H1 (cell line): ENCODE results near the gene MYLK. TPM values are rescaled to one million over a fixed set of nuclear protein-coding genes. Genes with fewer than 3 reads are reported as not detected.

Source experiments
- CTCF ChIA-PET: fragments of 300-600 bp; sonication (Branson Sonifier 250); formaldehyde crosslinking; loops from one replicate; lab custom pipeline; 2021; ENCODE audit not compliant: partially characterized antibody; lab: Charles Lee
- POLR2A ChIA-PET: fragments of 300-600 bp; sonication (Branson Sonifier 250); formaldehyde crosslinking; loops from one replicate; lab custom pipeline; 2021; ENCODE audit warnings: inconsistent platforms; ENCODE audit not compliant: partially characterized antibody; lab: Charles Lee
- DNase-seq, 2 experiments: peaks; one replicate each; pipeline versions ENCODE4 v3.0.0 to v3.0.0-alpha.2; 2010 to 2022; ENCODE audit warnings: low spot score in 2 of 2, low read depth in 1 of 2, mixed read lengths in 1 of 2
- FAIRE-seq: peaks from 2 replicates; lab custom pipeline; 2011; peaks lifted over from hg19 to GRCh38; lab: Jason Lieb, UNC
- H2AFZ ChIP-seq: 2 replicates; pipeline ENCODE4 v1.8.1; 2012; ENCODE audit warnings: low read length, inconsistent platforms
- H2AK5ac ChIP-seq: 2 replicates; pipeline ENCODE4 v1.6.1; 2013; ENCODE audit warnings: low read depth, low read length
- H2BK120ac ChIP-seq: replicated peaks from 2 replicates; pipeline ENCODE3; 2013; ENCODE audit warnings: low read depth, low read length, inconsistent platforms
- H2BK12ac ChIP-seq: 2 replicates; pipeline ENCODE4 v1.6.1; 2013; ENCODE audit warnings: low read depth, low read length
- H2BK15ac ChIP-seq: 2 replicates; pipeline ENCODE4 v1.6.1; 2013; ENCODE audit warnings: low read length
- H2BK20ac ChIP-seq: 2 replicates; pipeline ENCODE4 v1.6.1; 2013; ENCODE audit warnings: low read length
- H2BK5ac ChIP-seq: 2 replicates; pipeline ENCODE4 v1.6.1; 2013; ENCODE audit warnings: low read depth, low read length
- H3K14ac ChIP-seq: 2 replicates; pipeline ENCODE4 v1.6.1; 2013; ENCODE audit warnings: inconsistent platforms; ENCODE audit not compliant: insufficient read length
- H3K18ac ChIP-seq: 2 replicates; pipeline ENCODE4 v1.6.1; 2013; ENCODE audit warnings: low read length; ENCODE audit errors: extremely low read depth
- H3K23ac ChIP-seq: 2 replicates; pipeline ENCODE4 v1.6.1; 2013; ENCODE audit warnings: inconsistent platforms; ENCODE audit not compliant: insufficient read length
- H3K23me2 ChIP-seq: 2 replicates; pipeline ENCODE4 v1.6.1; 2013; ENCODE audit warnings: low read depth, low read length
- H3K27ac ChIP-seq: 2 replicates; pipeline ENCODE4 v1.6.1; 2011; ENCODE audit warnings: low read depth, low read length, inconsistent platforms
- H3K27me3 ChIP-seq, 4 experiments: replicated peaks in 1 of 4; 1 replicate in 1 of 4; 2 replicates in 3 of 4; pipeline versions ENCODE4 v1.6.1 to v1.8.1; 2011 to 2013; ENCODE audit warnings: low read length in 3 of 4, mild to moderate bottlenecking in 3 of 4, inconsistent platforms in 2 of 4, mixed read lengths in 2 of 4, moderate library complexity in 1 of 4; ENCODE audit not compliant: control insufficient read depth in 3 of 4, insufficient read depth in 3 of 4; ENCODE audit errors: extremely low read depth in 1 of 4
- H3K36me3 ChIP-seq, 4 experiments: 2 replicates each; pipeline versions ENCODE4 v1.6.1 to v1.8.1; 2011 to 2013; ENCODE audit warnings: mild to moderate bottlenecking in 4 of 4, low read length in 3 of 4, moderate library complexity in 2 of 4, control low read depth in 1 of 4, inconsistent platforms in 1 of 4; ENCODE audit not compliant: insufficient read depth in 4 of 4, control insufficient read depth in 2 of 4
- H3K4ac ChIP-seq: replicated peaks from 2 replicates; pipeline ENCODE3; 2013; ENCODE audit warnings: low read length, low read depth, mixed read lengths, inconsistent platforms; ENCODE audit not compliant: insufficient read length
- H3K4me1 ChIP-seq, 4 experiments: replicated peaks in 1 of 4; 1 replicate in 1 of 4; 2 replicates in 3 of 4; pipeline versions ENCODE4 v1.6.1 to v1.8.1; 2011 to 2013; ENCODE audit warnings: low read length in 3 of 4, inconsistent platforms in 2 of 4, mixed read lengths in 1 of 4; ENCODE audit not compliant: insufficient read depth in 4 of 4, control insufficient read depth in 3 of 4
- H3K4me2 ChIP-seq, 2 experiments: 2 replicates each; pipeline versions ENCODE4 v1.6.1 to v1.8.1; 2011 to 2013; ENCODE audit warnings: low read depth in 2 of 2, low read length in 2 of 2, control low read depth in 1 of 2, inconsistent platforms in 1 of 2, mild to moderate bottlenecking in 1 of 2; ENCODE audit not compliant: insufficient read depth in 1 of 2
- H3K4me3 ChIP-seq, 4 experiments: fragments of 200-600, 300-600 bp in 1 of 4; sonication (generic), shearing (Covaris generic), sonication (Bioruptor Twin) in 1 of 4; 2 replicates each; pipeline versions ENCODE4 v1.5.1 to v1.8.1; 2011 to 2016; ENCODE audit warnings: low read length in 4 of 4, low read depth in 3 of 4, control low read depth in 2 of 4, inconsistent platforms in 2 of 4, mild to moderate bottlenecking in 2 of 4, mixed read lengths in 1 of 4, moderate library complexity in 1 of 4; ENCODE audit not compliant: insufficient read depth in 2 of 4; ENCODE audit errors: extremely low read depth in 1 of 4
- H3K56ac ChIP-seq: replicated peaks from 2 replicates; pipeline ENCODE3; 2013; ENCODE audit warnings: low read depth, mild to moderate bottlenecking, mixed read lengths, low read length, inconsistent platforms; ENCODE audit not compliant: insufficient read length
- H3K79me1 ChIP-seq: 2 replicates; pipeline ENCODE4 v1.6.1; 2013; ENCODE audit warnings: low read depth, low read length, control low read depth
- H3K79me2 ChIP-seq, 2 experiments: 2 replicates each; pipeline versions ENCODE4 v1.6.1 to v1.8.1; 2012 to 2013; ENCODE audit warnings: low read length in 2 of 2, mild to moderate bottlenecking in 2 of 2, inconsistent platforms in 1 of 2; ENCODE audit not compliant: insufficient read depth in 2 of 2, control insufficient read depth in 1 of 2
- H3K9ac ChIP-seq, 4 experiments: replicated peaks in 1 of 4; 1 replicate in 1 of 4; 2 replicates in 3 of 4; pipeline versions ENCODE4 v1.6.1 to v1.8.1; 2011 to 2013; ENCODE audit warnings: low read depth in 3 of 4, low read length in 3 of 4, control low read depth in 2 of 4, mild to moderate bottlenecking in 2 of 4, moderate library complexity in 2 of 4, inconsistent platforms in 1 of 4; ENCODE audit errors: extremely low read depth in 1 of 4
- H3K9me3 ChIP-seq, 2 experiments: 2 replicates each; pipeline versions ENCODE4 v1.6.1 to v1.8.1; 2012 to 2013; ENCODE audit warnings: mild to moderate bottlenecking in 2 of 2, moderate library complexity in 2 of 2, control low read depth in 1 of 2, inconsistent platforms in 1 of 2, low read depth in 1 of 2, low read length in 1 of 2, mixed read lengths in 1 of 2; ENCODE audit not compliant: insufficient read depth in 2 of 2
- H4K20me1 ChIP-seq, 2 experiments: replicated peaks in 1 of 2; 2 replicates each; pipeline versions ENCODE3 to v1.8.1; 2011 to 2013; ENCODE audit warnings: inconsistent platforms in 2 of 2, low read length in 2 of 2, mild to moderate bottlenecking in 1 of 2; ENCODE audit not compliant: insufficient read depth in 2 of 2, control insufficient read depth in 1 of 2
- H4K5ac ChIP-seq: 2 replicates; pipeline ENCODE4 v1.6.1; 2013; ENCODE audit warnings: low read length, low read depth, mixed read lengths, inconsistent platforms; ENCODE audit not compliant: insufficient read length
- H4K8ac ChIP-seq: 2 replicates; pipeline ENCODE4 v1.8.0; 2013; ENCODE audit warnings: mild to moderate bottlenecking, moderate library complexity, low read length, inconsistent platforms; ENCODE audit not compliant: insufficient read depth; ENCODE audit errors: extremely low read depth
- H4K91ac ChIP-seq: replicated peaks from 2 replicates; pipeline ENCODE3; 2013; ENCODE audit warnings: low read length, mixed read lengths, inconsistent platforms; ENCODE audit not compliant: insufficient read length
- BCL11A ChIP-seq, 2 experiments: IDR thresholded peaks; one replicate each; pipeline ENCODE4 v1.6.1; 2011; ENCODE audit warnings: low read depth in 2 of 2, low read length in 2 of 2, mild to moderate bottlenecking in 2 of 2
- CREB1 ChIP-seq: IDR thresholded peaks from 2 replicates; pipeline ENCODE4 v1.6.1; 2012; ENCODE audit warnings: inconsistent platforms
- GABPA ChIP-seq: IDR thresholded peaks from 2 replicates; pipeline ENCODE4 v1.6.1; 2011; ENCODE audit warnings: mild to moderate bottlenecking, low read length, moderate library complexity, borderline replicate concordance; ENCODE audit not compliant: insufficient read depth
- HDAC6 ChIP-seq: IDR thresholded peaks from one replicate; pipeline ENCODE4 v1.7.1; 2012; ENCODE audit warnings: low read depth, mild to moderate bottlenecking, inconsistent platforms, low read length, moderate library complexity
- KDM4A ChIP-seq: IDR thresholded peaks from one replicate; pipeline ENCODE4 v1.7.1; 2012; ENCODE audit warnings: low read depth, mild to moderate bottlenecking, moderate library complexity, low read length, inconsistent platforms; ENCODE audit not compliant: severe bottlenecking
- POU5F1 ChIP-seq: IDR thresholded peaks from 2 replicates; pipeline ENCODE4 v1.6.1; 2011; ENCODE audit warnings: low read depth, mild to moderate bottlenecking, low read length, moderate library complexity
- RBBP5 ChIP-seq: IDR thresholded peaks from 2 replicates; pipeline ENCODE4 v1.7.1; 2012; ENCODE audit warnings: low read depth, mild to moderate bottlenecking, inconsistent platforms, low read length, moderate library complexity, borderline replicate concordance
- RXRA ChIP-seq: IDR thresholded peaks from 2 replicates; pipeline ENCODE4 v1.6.1; 2011; ENCODE audit warnings: low read depth, mild to moderate bottlenecking, low read length, moderate library complexity; ENCODE audit not compliant: insufficient read depth
- SP2 ChIP-seq: IDR thresholded peaks from 2 replicates; pipeline ENCODE4 v1.6.1; 2012; ENCODE audit warnings: mild to moderate bottlenecking, low read length, inconsistent platforms
- TAF1 ChIP-seq: IDR thresholded peaks from 2 replicates; pipeline ENCODE4 v1.6.1; 2011; ENCODE audit warnings: mild to moderate bottlenecking, low read depth, low read length
- WGBS, 2 experiments: shearing (Covaris generic) in 1 of 2; methylation state at CpG; one replicate each; pipeline versions ENCODE4 v1.1.6 to v1.1.7; 2013 to 2015; ENCODE audit warnings: low lambda C conversion rate in 2 of 2, mixed read lengths in 2 of 2, inconsistent platforms in 1 of 2, low coverage in 1 of 2, missing lambda C conversion rate in 1 of 2; ENCODE audit not compliant: insufficient replicate concordance in 2 of 2, insufficient coverage in 1 of 2, insufficient read length in 1 of 2; ENCODE audit errors: extremely low coverage in 1 of 2, missing lambda C conversion rate in 1 of 2; 5-methylcytosine and 5-hydroxymethylcytosine counted together
- polyA plus RNA-seq, 7 experiments: library from polyadenylated mRNA; depleted of rRNA in 3 of 7; stranded (reverse) in 5 of 7; unstranded in 2 of 7; fragments of >200 nt in 5 of 7; fragments of 200-250 nt in 2 of 7; gene quantifications; 1 replicate in 5 of 7; 2 replicates in 1 of 7; 4 replicates in 1 of 7; pipeline versions ENCODE4 v1.2.1 to v1.2.3, GENCODE V29; 2011 to 2013; ENCODE audit warnings: missing spikeins in 2 of 7, mixed read lengths in 2 of 7
- total RNA-seq: library from RNA; stranded (reverse); fragmentation: NEBNext Ultra II Directional; extraction: Animal tissue kit (Norgen Biotek cat#: 25700); gene quantifications from 2 replicates; pipeline ENCODE4 v1.2.1, GENCODE V29; 2021
- TF ChIP-seq, protein P1 (sequence below), 3 experiments: IDR thresholded peaks; 1 replicate in 2 of 3; 2 replicates in 1 of 3; pipeline versions ENCODE4 v1.5.1 to v1.6.1; 2011; ENCODE audit warnings: low read length in 3 of 3, mild to moderate bottlenecking in 3 of 3, inconsistent platforms in 2 of 3, low read depth in 1 of 3, moderate library complexity in 1 of 3; ENCODE audit not compliant: insufficient read depth in 1 of 3; ENCODE audit errors: control extremely low read depth in 1 of 3

Gene MYLK
- total and polyA plus RNA-seq, 2 of the 8 experiments (the other 6 are each of a cell fraction or from before 2014, with no cell fraction given): 11.6 to 21.3 TPM

- H3K27me3 ChIP-seq: no peaks in the 10 kb centered on the region
- H3K4me2 ChIP-seq: no peak overlapping the region
- H3K9me3 ChIP-seq: no peaks in the 10 kb centered on the region
- no peak overlapping the region; the same call in 1 of the 2 replicates for H2BK20ac ChIP-seq
- DNase-seq: no peak
- WGBS, 2 experiments: 94% methylated on average over 15 of the region's 15 CpGs; no CpG with 5 or more reads in 1 of the 2 experiments
- H2BK5ac ChIP-seq: peak overlapping the region; percentile 60; the same call in 1 of the 2 replicates
- H3K23me2 ChIP-seq: no peaks in the 10 kb centered on the region
- H4K5ac ChIP-seq: no peak overlapping the region
- H4K8ac ChIP-seq: no peak overlapping the region
- H3K27ac ChIP-seq: no peak overlapping the region
- H3K4ac ChIP-seq: no peak overlapping the region
- H3K36me3 ChIP-seq: no peaks in the 10 kb centered on the region
- H2AFZ ChIP-seq: no peak overlapping the region
- no peak overlapping the region for H3K23ac ChIP-seq
- H2BK120ac ChIP-seq: no peak overlapping the region
- H3K4me3 ChIP-seq: no peak overlapping the region
- no peak for FAIRE-seq
- H3K9ac ChIP-seq: no peak overlapping the region
- no peak overlapping the region for H2BK15ac ChIP-seq
- H2AK5ac ChIP-seq: no peak overlapping the region
- POLR2A ChIA-PET: interaction anchor here (0.8 kb wide), 1 partner anchor 9 kb away, joined by 3 read pairs; no protein-coding TSS in a partner anchor
- TF ChIP-seq KDM4A (no peak), CREB1 (no peak), TAF1 (no peak), BCL11A (IDR thresholded peaks at IDR 0.05; ENCODE audit: low read depth in 2 of 2, low read length in 2 of 2) (no peak), HDAC6 (no peak), SP2 (no peak), POU5F1 (no peak), RXRA (no peak), RBBP5 (no peak), GABPA (no peak)
- TF ChIP-seq, protein P1, sequence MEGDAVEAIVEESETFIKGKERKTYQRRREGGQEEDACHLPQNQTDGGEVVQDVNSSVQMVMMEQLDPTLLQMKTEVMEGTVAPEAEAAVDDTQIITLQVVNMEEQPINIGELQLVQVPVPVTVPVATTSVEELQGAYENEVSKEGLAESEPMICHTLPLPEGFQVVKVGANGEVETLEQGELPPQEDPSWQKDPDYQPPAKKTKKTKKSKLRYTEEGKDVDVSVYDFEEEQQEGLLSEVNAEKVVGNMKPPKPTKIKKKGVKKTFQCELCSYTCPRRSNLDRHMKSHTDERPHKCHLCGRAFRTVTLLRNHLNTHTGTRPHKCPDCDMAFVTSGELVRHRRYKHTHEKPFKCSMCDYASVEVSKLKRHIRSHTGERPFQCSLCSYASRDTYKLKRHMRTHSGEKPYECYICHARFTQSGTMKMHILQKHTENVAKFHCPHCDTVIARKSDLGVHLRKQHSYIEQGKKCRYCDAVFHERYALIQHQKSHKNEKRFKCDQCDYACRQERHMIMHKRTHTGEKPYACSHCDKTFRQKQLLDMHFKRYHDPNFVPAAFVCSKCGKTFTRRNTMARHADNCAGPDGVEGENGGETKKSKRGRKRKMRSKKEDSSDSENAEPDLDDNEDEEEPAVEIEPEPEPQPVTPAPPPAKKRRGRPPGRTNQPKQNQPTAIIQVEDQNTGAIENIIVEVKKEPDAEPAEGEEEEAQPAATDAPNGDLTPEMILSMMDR (IDR thresholded peaks at IDR 0.05; ENCODE audit: control extremely low read depth in 1 of 3, insufficient read depth in 1 of 3, low read depth in 1 of 3, low read length in 3 of 3): no peak
- H3K56ac ChIP-seq: no peak overlapping the region
- H3K18ac ChIP-seq: no peak overlapping the region
- no peaks in the 10 kb centered on the region for H3K79me1 ChIP-seq
- no peak overlapping the region for H2BK12ac ChIP-seq
- CTCF ChIA-PET: interaction anchor here (0.8 to 32.0 kb wide), 9 partner anchors 8 to 84 kb away, joined by 3 to 1463 read pairs (median 46); partner anchors contain the start of gene HACD2
- H3K79me2 ChIP-seq: no peaks in the 10 kb centered on the region
- H3K14ac ChIP-seq: no peak overlapping the region
- H4K91ac ChIP-seq: no peak overlapping the region
- peaks cover 0 to 2% of the 10 kb centered on the region in 2 experiments for H4K20me1 ChIP-seq
- H3K4me1 ChIP-seq: peaks cover 7 to 23% (median 10%) of the 10 kb centered on the region in 4 experiments
These were observed 243.8 kb downstream of the MYLK start for GRCh38 chr3:123640311-123640710.
